Colonic mucosa (tissue), 4 donors: ENCODE measurements around the gene EML4. TPM values are rescaled to one million over a fixed set of nuclear protein-coding genes. Genes with fewer than 3 reads are reported as not detected.

Source experiments
- DNase-seq: peaks from one replicate; pipeline ENCODE4 v3.0.0-alpha.2; 2020
- H3K27ac ChIP-seq: fragments of 200-600 bp; one replicate; pipeline ENCODE4 v1.8.0; 2021
- H3K27me3 ChIP-seq: fragments of 200-600 bp; one replicate; pipeline ENCODE4 v1.8.0; 2021
- H3K36me3 ChIP-seq: fragments of 200-600 bp; one replicate; pipeline ENCODE4 v1.8.0; 2021
- H3K4me1 ChIP-seq: fragments of 200-600 bp; one replicate; pipeline ENCODE4 v1.8.0; 2021; ENCODE audit warnings: mild to moderate bottlenecking
- H3K4me3 ChIP-seq: fragments of 200-600 bp; one replicate; pipeline ENCODE4 v1.8.0; 2021
- H3K9ac ChIP-seq, 2 donors: one replicate each; pipeline ENCODE4 v1.7.0; 2013; ENCODE audit warnings: control low read depth in 2 of 2, low read depth in 2 of 2, low read length in 2 of 2
- H3K9me3 ChIP-seq: fragments of 200-600 bp; one replicate; pipeline ENCODE4 v1.8.0; 2021
- intact Hi-C: fragments of 100-400 bp; cut with DNase I; formaldehyde crosslinking; loops from one replicate; pipeline ENCODE4 v1.14.1; 2022
- total RNA-seq, 2 donors: library from RNA; stranded (reverse); fragmentation: NEBNext Ultra II Directional in 1 of 2; extraction: Animal tissue kit (Norgen Biotek cat#: 25700) in 1 of 2; gene quantifications; one replicate each; pipeline ENCODE4 v1.2.1, GENCODE V29; 2021
- TF ChIP-seq, protein P1 (sequence below): fragments of 200-600 bp; IDR thresholded peaks from one replicate; pipeline ENCODE4 v1.8.0; 2022; ENCODE audit warnings: antibody characterized with exemption, mild to moderate bottlenecking
- donor health status: healthy.
- donor health status: DM: no; HTN: no; CAD: no.
- donor health status: DM: no; HTN: no; CAD: no.

EML4 gene
- total RNA-seq, 2 donors from 2014 or later, result 82.1 to 103 TPM

- intact Hi-C loops, result no loop called here
- H3K4me1 ChIP-seq, result no peaks in the 10 kb centered on the region
- H3K27ac ChIP-seq, result peak overlapping the region; percentile 24
Measured at GRCh38 chr2:42224422-42225067, 55.4 kb downstream of the EML4 start.

DNA sequence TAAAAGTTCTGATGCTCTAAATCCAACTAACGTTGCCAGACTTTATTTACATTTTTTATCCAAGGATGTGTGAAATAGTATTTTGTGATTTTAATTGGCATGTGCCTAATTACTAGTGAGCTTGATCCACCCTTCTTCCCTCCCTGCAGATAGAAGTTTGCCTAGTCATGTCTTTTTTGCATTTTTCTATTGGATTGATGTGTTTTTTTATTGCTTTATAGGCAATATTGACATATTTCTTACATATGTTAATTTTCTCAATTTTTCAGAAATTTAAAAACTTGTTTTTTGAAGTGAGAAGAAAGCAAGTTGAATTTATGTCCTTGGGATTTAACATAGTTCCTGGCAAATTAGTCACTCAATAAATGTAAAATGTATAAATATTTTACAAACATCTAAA, 56.4 kb downstream of the EML4 start:
- DNase-seq, result no peak
- Histone ChIP-seq H3K36me3 (no peaks in the 10 kb centered on the region), H3K4me1 (no peaks in the 10 kb centered on the region), H3K27ac (no peak overlapping the region), H3K27me3 (no peaks in the 10 kb centered on the region), H3K4me3 (no peak overlapping the region), H3K9ac (no peak overlapping the region), H3K9me3 (no peaks in the 10 kb centered on the region)
- TF ChIP-seq, protein P1, sequence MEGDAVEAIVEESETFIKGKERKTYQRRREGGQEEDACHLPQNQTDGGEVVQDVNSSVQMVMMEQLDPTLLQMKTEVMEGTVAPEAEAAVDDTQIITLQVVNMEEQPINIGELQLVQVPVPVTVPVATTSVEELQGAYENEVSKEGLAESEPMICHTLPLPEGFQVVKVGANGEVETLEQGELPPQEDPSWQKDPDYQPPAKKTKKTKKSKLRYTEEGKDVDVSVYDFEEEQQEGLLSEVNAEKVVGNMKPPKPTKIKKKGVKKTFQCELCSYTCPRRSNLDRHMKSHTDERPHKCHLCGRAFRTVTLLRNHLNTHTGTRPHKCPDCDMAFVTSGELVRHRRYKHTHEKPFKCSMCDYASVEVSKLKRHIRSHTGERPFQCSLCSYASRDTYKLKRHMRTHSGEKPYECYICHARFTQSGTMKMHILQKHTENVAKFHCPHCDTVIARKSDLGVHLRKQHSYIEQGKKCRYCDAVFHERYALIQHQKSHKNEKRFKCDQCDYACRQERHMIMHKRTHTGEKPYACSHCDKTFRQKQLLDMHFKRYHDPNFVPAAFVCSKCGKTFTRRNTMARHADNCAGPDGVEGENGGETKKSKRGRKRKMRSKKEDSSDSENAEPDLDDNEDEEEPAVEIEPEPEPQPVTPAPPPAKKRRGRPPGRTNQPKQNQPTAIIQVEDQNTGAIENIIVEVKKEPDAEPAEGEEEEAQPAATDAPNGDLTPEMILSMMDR, result no peak
- intact Hi-C loops, result no loop called here

More at GRCh38 chr2:42224422-42225067, 55.4 kb downstream of the EML4 start:
- Histone ChIP-seq H3K27me3 (no peaks in the 10 kb centered on the region), H3K9me3 (no peaks in the 10 kb centered on the region), H3K4me3 (no peak overlapping the region), H3K9ac (no peak overlapping the region), H3K36me3 (no peaks in the 10 kb centered on the region)
- no peak for DNase-seq
- TF ChIP-seq, protein P1, result no peak

- H3K4me1 ChIP-seq, result no peaks in the 10 kb centered on the region
- no peaks in the 10 kb centered on the region for H3K27me3 ChIP-seq
- H3K9me3 ChIP-seq, result no peaks in the 10 kb centered on the region
- no peak overlapping the region for H3K27ac ChIP-seq
- TF ChIP-seq, protein P1, result no peak
- no peaks in the 10 kb centered on the region for H3K36me3 ChIP-seq
- H3K4me3 ChIP-seq, result no peak overlapping the region
- DNase-seq, result no peak
- no peak overlapping the region for H3K9ac ChIP-seq
- intact Hi-C loops, result no loop called here
Measured at GRCh38 chr2:42227491-42227890, 58.3 kb downstream of the EML4 start.

DNA sequence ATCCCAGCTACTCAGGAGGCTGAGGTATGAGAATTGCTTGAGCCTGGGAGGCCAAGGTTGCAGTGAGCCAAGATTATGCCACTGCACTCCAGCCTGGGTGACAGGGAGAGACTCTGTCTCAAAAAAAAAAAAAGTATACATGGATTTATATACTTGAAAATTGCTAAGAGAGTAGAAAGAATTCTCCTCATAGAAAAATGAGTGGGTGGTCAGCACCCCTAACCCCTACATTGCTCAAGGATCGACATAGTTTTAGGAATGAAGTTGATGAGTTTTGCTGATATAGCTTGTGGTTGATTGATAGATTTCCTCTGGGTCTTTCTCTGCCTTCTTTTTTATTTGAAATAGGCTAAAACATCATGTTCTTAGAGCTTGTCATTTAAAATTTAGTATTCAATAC, 58.9 kb downstream of the EML4 start:
- H3K27ac ChIP-seq, result no peak overlapping the region
- no peaks in the 10 kb centered on the region for H3K36me3 ChIP-seq
- TF ChIP-seq, protein P1, result no peak
- no peak overlapping the region for H3K9ac ChIP-seq
- H3K4me1 ChIP-seq, result no peaks in the 10 kb centered on the region
- DNase-seq, result no peak
- no peaks in the 10 kb centered on the region for H3K27me3 ChIP-seq
- no peak overlapping the region for H3K4me3 ChIP-seq
- no peaks in the 10 kb centered on the region for H3K9me3 ChIP-seq
- intact Hi-C loops, result no loop called here

GRCh38 chr2:42229949-42230348, 60.8 kb downstream of the EML4 start:
- no peak overlapping the region for H3K4me3 ChIP-seq
- intact Hi-C loops, result no loop called here
- H3K9me3 ChIP-seq, result no peaks in the 10 kb centered on the region
- no peaks in the 10 kb centered on the region for H3K36me3 ChIP-seq
- TF ChIP-seq, protein P1, result no peak
- DNase-seq, result no peak
- no peak overlapping the region for H3K27ac ChIP-seq
- no peaks in the 10 kb centered on the region for H3K27me3 ChIP-seq
- no peaks in the 10 kb centered on the region for H3K4me1 ChIP-seq
- no peak overlapping the region for H3K9ac ChIP-seq
